Cerebellar nuclear complex (tissue), 1 donor: ENCODE results near the gene MVB12B.
"Not testable (repeated sequence)": the region's sequence is repeated elsewhere in the genome, so short reads cannot be mapped to it uniquely, and the experiment has no call there.

Source experiments
- DNase-seq, 2 experiments: peaks; one replicate each; lab custom pipeline; 2025; lab: John Stamatoyannopoulos, UW

The MVB12B gene

DNA sequence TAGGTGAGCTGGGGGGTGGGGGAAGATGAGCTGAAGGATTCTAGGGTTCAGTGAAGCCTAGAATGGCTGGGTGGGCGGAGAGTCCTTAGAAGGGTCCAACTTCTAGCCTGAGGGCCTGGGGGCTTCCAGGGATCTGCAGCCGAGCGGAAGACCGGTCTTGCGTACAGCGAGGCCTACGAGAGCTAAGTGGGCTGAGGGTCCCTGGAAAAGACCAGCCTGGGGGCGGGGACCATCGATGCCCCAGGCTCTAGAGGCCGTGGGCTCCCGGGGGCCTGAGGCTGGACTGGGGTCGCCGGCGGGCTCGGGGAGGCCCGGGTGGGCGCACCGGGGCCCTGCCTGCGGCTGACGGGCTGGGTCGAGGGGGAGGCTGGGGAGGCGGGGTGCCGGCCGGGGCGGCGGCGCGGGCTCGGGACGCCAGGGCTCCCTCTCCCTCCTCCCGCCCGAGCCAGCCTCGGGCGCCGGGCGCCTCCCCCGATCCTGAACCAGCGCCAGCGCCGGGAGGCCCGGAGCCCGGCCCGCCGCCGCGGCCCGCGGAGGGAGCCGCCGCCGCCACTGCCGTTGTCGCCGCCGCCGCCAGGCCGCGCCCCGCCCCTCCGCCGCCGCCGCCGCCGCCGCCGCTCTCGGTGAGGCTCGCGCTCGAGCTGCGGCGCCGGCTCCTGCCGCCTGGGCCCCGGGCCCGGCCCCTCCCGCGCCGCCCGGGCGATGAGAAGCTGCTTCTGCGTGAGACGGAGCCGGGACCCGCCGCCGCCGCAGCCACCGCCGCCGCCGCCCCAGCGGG, at the start of gene MVB12B:
TSS of gene MVB12B (plus strand) at position 602 of the 778 bp plus-strand sequence. CDS start at position 703, 101 bp downstream.
- no peak for DNase-seq

GRCh38 chr9:126283799-126284465, 42.7 kb upstream of the MVB12B start:
- DNase-seq, result no peak

DNA sequence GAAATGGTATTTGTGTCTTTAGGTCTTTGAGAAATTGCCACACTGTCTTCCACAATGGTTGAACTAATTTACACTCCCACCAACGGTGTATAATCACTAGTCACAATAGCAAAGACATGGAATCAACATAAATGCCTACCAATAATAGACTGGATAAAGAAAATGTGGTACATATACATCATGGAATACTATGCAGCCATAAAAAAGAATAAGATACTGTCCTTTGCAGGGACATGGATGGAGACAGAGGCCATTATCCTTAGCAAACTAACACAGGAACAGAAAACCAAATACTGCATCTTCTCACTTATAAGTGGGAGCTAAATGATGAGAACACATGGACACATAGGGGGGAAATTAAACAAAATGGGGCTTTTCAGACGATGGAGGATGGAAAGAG, 41.0 kb upstream of the MVB12B start:
- not testable (repeated sequence) for DNase-seq

DNA sequence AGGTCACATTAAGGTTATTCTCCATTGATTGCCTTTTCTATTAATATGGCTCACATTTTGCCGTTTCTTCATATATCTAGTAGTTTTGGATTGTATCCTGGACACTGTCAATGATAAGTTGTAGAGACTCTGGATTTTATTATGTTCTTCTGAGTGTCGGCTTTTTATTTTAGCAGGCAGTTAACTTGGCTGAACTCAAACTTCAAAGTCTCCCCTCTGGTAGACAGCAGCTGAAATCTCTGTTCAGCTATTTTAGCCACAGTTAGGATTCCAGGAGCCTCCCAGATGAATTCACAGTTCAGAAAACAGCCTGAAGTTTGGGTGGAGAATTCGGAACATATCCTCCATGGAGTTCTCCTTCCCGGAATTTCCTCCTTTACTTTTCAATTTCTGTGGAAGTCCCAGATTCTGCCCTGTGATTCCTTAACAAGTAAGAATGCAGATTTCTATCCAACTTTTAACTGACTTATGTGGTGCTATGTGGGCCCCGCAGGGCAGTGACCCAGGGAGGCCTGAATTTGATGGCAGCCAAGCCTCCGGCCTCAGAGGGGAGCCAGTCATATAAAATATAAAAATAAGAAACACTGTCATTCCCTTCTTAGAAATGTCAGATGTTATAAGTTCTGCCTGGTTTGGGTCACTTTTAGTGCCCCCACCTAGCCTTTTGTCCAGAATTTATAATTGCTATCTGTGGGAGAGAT, 39.3 kb upstream of the MVB12B start:
- DNase-seq, result no peak

DNA sequence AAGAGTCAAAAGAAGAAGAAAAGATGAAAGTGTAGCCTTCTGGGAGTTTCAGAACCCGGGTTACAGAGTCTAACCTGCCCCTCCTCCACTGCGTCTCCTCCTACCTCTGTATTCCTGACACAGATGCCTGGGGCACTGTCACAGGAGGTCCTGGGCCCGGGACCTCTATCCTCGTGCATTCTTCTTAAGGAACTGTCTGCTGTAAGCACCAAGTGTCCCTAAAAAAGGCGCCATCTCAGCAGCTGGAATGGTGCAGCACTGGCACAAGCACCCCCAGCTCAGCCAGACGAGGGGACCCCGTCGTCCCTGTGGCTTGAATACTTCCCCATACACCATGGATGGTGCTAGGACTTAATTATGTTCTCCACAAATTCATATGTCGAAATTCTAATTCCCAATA, 35.8 kb upstream of the MVB12B start:
- no peak for DNase-seq

GRCh38 chr9:126291925-126292324, 34.7 kb upstream of the MVB12B start:
- no peak for DNase-seq

GRCh38 chr9:126292736-126293521, 33.7 kb upstream of the MVB12B start:
- DNase-seq, result no peak

GRCh38 chr9:126293522-126293889, 33.1 kb upstream of the MVB12B start:
- DNase-seq, result no peak

DNA sequence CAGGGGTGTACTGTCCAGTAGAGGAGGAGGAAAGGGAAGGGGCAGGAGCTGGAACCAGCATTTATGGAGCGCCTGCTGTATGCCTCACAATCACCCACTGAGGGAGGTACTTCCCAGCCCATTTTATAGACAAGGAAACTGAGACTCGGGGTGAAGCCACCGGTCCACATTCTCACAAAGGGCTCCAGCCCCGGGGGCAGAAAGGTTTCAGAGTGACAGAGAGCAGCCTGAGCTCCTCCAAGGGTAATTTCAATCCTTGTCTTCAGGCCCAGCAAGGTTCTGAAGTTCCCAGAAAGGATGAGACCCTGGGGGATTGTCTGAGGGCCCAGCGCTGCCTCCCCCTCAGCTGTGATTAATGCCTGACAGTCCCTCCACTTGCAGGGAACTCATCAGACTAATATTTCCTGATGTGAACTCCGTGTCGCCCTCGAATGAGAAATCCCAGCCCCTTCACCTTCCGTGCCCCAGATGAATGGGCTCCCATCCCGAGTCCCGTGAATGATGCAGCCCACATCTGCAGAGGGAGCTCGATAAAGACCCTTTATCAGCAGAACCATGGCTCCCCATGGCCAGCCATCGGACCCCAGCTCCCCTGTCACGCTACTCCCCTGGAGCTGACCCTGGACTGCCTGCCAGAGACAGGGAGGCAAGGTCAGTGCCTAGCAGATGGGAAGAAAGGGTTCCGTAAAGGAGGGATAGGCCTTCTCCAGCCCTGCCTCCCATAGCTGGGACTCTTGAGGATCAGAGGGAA, 32.1 kb upstream of the MVB12B start:
- no peak for DNase-seq

DNA sequence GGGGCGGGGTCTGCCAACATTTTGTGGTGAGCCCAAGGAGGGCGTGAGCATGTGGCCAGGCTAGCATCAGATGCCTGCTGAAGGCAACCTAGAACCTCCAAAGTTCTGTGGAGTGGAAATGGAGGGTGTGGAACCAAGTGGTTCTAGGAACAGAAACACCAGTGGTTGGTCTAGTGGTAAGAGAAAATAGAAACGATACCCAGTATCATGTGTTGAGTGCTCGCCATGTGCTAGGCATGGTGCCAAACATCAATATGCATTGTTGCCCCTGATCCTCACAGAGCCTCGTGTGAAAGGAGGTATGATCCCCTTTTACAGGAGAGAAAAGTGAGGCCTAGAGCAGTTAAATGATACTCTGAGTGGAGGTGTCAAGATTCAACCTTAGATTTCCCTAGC, 31.5 kb upstream of the MVB12B start:
- no peak for DNase-seq

DNA sequence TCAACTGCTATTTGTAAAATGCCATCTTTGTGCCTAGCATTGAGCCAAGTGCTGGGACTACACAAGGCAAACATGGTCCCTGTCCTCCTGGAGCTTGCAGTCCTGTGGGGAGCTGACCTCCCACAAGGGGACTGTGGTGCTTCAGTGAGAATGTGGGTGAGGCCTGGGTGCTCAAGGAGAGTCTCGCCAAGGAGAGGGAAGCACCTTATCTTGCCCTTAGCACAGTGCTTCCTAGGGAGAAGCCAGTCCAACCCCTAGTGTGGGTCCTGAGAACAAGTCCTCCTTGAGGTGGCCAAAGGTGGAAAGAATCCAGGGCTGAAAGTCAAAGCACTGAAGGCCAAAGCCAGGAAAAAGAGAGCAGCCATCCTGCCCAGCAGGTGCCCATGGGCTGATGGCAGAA, 31.1 kb upstream of the MVB12B start:
- no peak for DNase-seq

DNA sequence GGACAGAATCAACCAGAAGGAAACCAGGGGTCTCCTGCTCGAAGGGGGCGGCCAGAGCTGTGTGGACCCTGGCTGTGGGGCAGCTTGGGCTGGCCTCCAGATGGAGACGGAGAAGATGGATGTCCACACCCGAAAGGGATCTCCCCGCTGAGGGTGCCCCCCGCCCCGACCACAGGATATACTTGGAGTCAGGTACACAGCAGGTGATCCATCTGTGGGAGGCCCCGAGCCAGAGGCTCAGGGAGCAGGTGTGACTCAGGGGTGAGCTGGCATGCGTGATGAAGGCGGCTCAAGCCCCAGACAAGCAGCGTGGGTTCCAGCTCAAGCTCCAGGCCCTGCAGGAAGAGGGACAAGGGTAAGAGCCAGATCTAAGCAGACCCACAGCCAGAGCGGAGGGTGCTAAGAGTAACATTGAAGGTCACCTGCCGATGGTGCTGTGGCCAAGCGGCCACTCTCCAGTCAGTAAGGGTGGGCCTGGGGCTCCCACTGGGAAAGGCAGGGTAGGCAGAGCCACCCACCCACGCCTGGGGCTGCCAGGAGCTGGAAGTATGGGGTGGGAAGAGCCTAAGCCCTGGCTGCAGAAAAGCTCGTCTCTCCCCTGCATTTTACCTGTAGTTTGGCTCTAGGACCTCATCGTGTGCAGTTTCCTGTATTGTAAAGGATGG, 30.6 kb upstream of the MVB12B start:
- DNase-seq, result no peak

GRCh38 chr9:126296687-126297086, 29.9 kb upstream of the MVB12B start:
- no peak for DNase-seq

GRCh38 chr9:126297661-126298060, 29.0 kb upstream of the MVB12B start:
- no peak for DNase-seq

GRCh38 chr9:126298063-126298801, 28.4 kb upstream of the MVB12B start:
- DNase-seq, result no peak

- DNase-seq, result no peak
These were observed 26.8 kb upstream of the MVB12B start for GRCh38 chr9:126299706-126300276.

DNA sequence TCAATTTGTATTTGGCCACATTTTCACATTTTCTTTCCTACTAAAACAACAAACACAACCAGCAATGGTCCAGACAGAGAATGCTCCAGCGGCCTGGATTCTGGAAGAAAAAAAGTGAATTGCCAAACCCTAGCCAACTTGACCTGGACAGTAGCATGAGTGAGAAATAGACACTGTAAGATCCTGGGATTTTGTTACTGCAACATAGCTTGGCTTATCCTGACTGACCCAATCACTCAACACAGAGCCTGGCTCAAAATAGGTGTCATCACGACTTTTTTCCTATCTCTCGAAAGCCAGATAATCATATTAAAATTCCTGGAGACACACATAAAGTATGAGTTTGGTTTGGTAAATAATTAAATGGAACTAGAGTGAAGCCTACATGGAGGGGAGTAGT, 25.4 kb upstream of the MVB12B start:
- DNase-seq, result no peak

GRCh38 chr9:126301985-126302603, 24.5 kb upstream of the MVB12B start:
- no peak for DNase-seq

GRCh38 chr9:126302730-126303129, 23.9 kb upstream of the MVB12B start:
- DNase-seq, result no peak
